HG02943 (cell line): Measurements from ENCODE around the gene C6orf15.

ENCODE experiments used
- ATAC-seq: cut with Tn5 transposase; IDR thresholded peaks from one replicate; pipeline ENCODE4 v1.9.1; 2021; ENCODE audit warnings: mild to moderate bottlenecking, low read depth, moderate library complexity; ENCODE audit not compliant: unreplicated experiment

The C6orf15 gene

DNA sequence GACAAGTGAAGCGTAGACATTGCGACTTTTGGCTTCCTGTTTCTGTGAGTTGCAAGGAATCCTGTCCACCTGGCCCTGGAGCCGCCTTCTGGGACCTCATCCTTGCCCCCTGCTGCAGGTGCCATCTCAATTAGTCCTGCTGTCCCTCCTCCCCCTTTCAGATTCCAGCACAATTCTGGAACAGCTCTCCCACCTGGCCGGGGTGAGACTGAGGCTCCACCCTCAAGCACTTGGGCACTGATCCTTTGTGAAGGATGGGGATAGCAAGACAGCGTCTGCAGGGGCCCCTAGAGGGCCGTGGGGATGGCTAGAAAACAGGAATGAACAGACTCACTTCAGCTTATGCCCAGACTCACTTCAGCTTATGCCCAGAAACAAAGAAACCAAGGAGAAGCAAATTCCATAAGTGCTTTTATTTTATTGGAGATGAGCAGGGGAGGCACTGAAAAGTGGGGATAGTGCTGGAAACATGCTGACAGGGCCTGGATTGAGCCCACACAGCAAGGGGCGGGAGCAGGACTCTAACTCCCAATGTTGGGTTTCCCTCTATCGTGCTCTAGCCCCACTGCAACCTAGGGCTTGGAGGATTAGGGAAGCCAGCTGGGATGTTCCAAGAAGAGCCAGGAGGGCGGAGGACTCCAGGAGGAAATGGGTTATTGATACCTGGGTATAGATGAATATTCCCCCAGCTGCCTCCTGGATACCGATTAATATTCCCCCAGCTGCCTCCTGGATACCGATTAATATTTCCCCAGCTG lies 1.4 kb downstream of the C6orf15 start:
- ATAC-seq: no peak

GRCh38 chr6:31107052-31107451 lies 5.3 kb downstream of the C6orf15 start:
- ATAC-seq: no peak

DNA sequence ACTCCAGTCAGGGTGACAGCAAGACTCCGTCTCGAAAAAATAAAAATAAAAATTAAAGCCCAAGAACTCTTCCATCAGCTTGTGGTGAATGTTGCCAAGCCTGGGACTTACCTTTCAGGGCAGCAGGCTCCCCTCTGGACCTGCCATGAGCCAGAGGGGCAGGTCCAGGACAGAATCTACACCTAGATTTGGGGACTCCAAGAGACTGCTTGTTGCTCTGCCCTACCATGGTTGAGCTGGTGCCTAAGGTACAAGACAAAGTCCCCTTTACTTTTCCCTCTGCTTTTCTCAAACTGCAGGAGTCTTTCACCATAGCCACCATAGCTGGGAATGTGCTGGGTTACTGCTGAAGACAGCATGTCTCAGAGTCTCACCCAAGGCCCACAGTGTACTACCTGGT lies 9.2 kb downstream of the C6orf15 start:
- no peak for ATAC-seq

DNA sequence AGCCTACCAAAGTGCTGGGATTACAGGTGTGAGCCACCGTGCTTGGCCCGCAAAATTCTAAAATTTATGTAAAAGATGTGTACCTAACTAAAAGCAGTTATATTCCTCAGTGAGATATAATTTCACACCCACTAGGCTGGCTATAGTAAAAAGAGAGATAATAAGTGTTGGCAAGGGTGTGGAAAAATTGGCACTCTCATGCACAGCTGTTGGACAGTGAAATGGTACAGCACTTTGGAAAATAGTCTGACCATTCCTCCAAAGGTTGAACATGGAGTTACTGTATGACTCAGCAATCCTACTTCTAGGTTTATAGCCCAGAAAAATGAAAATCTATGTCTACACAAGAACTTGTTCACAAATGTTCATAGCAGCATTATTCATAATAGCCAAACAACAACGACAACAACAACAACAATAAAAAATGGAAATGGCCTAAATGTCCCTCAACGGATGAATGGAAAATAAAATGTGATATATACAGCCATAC lies 13.9 kb downstream of the C6orf15 start:
- no peak for ATAC-seq

DNA sequence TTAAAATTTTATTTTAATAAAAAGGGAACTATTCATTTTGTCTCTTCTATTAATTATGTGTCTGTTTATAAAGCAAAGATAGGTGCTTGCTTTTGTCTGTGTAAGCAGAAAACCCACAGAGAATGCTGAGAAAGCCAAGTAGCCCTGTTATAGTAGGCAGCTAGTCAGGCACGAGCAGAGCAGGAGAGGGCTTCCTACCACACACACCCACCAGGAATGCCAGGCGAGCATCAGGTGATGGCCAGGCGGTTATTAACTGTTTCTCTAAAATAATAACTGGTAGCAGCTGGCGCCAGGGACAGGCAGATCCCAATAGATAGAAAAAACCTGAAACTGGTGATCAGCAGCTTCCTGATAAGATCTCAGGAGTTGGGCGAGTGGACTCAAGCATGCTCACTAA lies 15.7 kb downstream of the C6orf15 start:
- no peak for ATAC-seq

DNA sequence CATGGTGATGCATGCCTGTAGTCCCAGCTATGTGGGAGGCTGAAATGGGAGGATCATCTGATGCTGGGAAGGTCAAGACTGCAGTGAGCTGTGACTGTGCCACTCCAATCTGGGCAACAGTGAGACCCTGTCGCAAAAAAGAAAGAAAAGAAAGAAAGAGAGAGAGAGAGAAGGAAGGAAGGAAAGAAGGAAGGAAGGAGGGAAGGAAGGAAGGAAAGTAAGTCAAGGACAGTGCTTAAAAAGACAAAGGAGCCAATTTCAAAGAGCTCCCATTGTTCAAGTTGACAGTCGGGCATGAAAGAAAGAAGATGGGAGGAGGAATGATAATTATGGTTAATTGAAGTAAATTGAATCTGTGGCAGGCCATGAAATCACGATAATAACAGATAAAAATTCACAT lies 16.2 kb downstream of the C6orf15 start:
- no peak for ATAC-seq

- ATAC-seq: no peak
These were observed 17.9 kb downstream of the C6orf15 start for GRCh38 chr6:31094389-31094881.

DNA sequence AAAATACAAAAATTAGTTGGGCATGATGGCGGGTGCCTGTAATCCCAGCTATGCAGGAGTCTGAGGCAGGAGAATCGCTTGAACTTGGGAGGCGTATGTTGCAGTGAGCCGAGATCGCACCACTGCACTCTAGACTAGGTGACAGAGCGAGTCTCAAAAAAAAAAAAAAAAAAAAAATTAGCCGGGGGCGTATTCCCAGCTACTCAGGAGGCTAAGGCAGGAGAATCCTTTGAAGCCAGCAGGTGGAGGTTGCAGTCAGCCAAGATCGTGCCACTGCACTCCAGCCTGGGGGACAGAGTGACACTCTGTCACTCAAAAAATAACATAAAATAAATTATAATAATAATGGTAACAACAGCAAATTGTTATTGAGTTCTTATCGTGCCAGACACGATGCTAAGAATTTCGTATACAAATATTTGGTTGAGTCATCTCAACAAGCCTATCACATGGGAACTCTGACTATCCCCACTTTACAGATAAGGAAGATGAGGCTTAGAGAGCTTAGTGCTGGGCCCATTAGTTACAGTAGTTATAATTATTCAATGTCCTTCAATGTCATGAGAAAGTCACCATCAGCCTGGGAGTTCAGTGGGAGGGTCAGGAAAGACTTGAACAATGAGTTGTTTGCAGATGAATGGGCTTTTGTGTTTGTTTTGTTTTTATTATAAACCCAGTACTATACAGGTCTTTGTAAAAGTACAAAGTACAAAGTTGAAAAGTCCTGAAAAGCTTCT lies 19.4 kb downstream of the C6orf15 start:
- ATAC-seq: no peak

DNA sequence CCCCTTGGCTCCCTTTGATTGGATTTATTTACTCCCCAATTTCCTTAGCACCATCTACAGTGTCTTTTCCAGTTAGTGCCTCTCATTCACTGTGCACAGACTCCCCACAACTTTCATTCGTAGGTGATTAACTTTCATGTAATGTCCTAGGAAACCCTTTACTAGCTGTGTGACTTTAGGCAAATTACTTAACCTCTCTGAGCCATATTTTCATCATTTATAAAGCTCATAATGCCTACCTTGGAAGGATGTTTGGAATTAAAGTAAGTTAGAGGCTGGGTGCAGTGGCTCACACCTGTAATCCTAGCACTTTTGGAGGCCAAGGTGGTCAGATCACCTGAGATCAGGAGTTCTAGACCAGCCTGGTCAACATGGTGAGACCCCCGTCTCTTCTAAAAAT lies 20.1 kb downstream of the C6orf15 start:
- no peak for ATAC-seq

GRCh38 chr6:31091680-31092079 lies 20.7 kb downstream of the C6orf15 start:
- no peak for ATAC-seq

GRCh38 chr6:31090973-31091364 lies 21.4 kb downstream of the C6orf15 start:
- no peak for ATAC-seq

DNA sequence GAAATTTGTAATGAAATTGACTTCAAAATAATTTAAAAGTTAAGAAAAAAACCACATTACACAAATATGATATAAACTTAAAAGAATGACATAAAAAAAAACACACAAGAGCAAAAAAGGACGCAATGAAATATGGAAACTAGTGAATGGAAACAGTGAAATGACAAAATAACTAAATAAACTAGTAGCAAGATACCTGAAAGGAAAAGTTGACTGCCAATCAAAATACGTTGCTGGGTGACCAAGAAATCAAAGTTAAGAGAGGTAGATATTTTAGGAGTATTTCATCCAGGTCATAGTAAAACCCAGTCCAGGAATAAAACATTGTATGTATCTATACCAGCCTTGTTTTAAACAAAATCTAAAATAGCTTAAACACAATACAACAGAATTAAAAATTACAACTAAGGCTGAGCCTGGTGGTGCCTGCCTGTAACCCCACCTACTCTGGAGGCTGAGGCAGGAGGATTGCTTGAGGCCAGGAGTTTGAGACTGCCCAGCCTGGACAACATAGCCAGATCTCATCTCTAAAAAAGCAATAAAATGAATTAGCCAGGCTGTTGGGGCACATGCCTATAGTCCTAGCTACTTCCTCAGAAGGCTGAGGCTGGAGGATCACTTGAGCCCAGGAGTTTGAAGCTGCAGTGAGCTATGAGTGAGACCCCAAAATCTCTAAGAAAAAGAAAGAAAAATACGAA lies 22.0 kb downstream of the C6orf15 start:
- no peak for ATAC-seq

DNA sequence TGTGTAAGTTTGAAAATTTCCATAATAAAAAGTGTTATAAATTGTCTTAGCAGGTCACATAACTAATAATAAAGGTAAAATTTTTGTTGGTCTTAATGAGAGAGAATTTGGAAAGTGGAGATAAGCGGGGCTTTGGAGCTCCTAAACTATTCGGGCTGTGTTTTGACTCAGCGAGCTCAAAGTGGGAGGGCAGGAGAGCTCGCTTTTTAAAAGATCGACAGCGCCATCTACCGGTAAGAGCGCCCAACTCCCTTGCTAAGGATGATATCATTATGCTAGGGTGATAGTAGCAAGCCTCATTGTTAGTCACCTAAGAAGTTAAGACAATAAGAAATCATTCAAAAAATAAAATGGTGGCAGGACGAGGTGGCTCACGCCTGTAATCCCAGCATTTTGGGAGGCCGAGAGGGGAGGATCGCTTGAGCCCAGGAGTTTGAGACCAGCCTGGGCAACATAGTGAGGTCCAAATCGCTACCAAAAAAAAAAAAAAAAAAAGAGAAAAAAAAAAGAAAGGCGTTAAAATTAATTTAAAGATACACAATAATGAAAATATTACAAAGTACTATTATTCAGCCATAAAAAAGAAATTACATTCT lies 24.8 kb downstream of the C6orf15 start:
- ATAC-seq: no peak

DNA sequence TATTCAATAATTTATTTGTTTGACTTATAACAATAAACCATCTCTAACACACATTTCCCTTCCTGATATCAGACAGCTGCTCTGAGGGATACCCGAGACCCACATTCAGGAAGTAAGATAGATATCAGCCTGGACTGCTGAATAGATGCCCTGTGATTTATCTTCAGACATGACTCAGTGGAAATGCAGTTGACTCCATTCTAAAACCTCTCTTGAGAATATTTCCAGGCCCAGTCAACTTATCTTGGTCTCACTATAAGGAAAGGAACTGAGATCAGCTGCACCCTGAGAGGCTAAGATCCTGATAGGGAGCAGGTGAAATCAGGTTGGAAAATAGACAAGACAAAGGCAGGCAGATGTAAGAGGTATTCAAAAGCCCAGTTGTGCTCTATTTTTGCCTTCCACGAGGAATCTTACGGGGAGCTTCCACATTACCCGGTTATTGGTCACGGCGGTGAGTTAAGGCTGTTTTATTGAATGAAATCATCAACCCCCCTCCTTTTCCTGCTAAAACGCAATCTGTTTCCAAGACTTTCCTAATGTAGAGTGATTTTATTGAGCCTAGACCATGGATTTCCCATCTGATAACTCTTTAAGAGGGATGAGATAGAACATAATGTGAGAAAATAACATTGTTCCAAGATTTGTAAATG lies 25.5 kb downstream of the C6orf15 start:
- no peak for ATAC-seq

GRCh38 chr6:31083742-31084354 lies 28.5 kb downstream of the C6orf15 start:
- no peak for ATAC-seq

DNA sequence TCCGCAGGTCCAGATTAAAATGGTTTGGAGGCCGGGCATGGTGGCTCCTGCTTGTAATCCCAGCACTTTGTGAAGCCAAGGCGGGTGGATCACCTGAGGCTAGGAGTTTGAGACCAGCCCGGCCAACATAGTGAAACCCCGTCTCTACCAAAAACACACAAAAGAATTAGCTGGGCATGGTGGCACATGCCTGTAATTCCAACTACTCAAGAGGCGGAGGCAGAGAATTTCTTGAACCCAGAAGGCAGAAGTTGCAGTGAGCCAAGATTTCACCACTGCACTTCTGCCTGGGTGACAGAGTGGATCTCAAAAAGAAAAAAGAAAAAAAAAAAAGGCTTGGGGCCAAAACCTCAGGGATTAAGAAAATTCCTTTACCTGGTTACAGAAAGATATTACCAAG lies 30.5 kb downstream of the C6orf15 start:
- ATAC-seq: no peak

DNA sequence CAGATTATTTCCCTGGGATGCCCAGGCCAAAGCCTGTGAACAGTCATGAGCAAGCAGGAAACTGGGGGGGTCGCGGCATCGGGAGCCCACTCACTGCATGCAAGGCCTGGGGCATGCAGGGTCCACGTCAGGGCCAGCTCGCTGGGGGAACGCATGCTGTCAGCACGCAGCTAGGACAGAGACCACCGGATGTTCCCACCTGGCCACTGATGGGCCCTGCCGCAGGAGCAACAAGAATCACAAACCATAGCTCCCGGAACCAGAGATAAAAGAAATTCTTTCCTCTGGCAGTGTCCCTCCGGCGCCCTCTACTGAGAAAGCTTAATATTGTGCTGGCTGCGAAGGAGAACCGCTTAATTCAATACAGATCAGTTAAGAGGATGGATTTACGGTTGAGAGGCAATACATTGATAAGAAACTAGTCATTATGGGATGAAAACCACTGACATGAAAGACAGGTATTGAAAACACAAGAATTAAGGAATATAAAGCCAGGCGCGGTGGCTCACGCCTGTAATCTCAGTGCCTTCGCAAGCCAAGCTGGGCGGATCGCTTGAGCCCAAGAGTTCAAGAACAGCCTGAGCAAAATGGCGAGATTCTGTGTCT lies 32.6 kb downstream of the C6orf15 start:
- ATAC-seq: no peak

DNA sequence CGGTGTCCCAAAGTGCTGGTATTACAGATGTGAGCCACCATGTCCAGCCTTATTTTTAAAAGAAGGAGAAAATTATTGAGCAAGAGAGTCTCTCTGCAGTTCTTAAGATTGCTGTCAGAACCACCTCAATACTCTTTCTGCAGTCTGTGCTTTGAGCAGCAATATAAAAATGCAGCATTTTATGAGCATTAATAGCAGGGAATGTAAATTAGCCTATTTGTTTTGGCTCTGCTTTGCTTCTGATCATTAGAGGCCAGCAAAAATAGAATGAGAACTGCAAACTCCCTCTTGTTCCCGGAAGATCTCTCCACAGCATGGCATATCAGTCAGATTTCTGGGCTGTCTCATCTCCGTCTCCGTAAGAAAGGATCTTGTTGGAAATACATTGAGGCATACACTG lies 35.8 kb downstream of the C6orf15 start:
- ATAC-seq: no peak

GRCh38 chr6:31075528-31075927 lies 36.8 kb downstream of the C6orf15 start:
- no peak for ATAC-seq
